ENCODE results near the gene MSANTD7. TPM values are rescaled to one million over a fixed set of nuclear protein-coding genes. Genes with fewer than 3 reads are reported as not detected.

The MSANTD7 gene
- total and polyA plus RNA-seq, 2 of the 13 experiments (the other 11 are each of a cell fraction or from before 2014, with no cell fraction given), result 3.7 to 16.7 TPM

GRCh38 chr10:14878266-14879123, 40.4 kb downstream of the MSANTD7 start, which contains the start of gene SUV39H2 (continued):
- TF ChIP-seq STAT6 (CRISPR knock-in tag; IDR thresholded peaks at IDR 0.05; ENCODE audit: borderline replicate concordance) (no peak), ZNF362 (CRISPR knock-in tag; IDR thresholded peaks at IDR 0.05; ENCODE audit: borderline replicate concordance) (peak; percentile 36; the same call in 1 of the 2 replicates), MYNN (CRISPR knock-in tag; IDR thresholded peaks at IDR 0.05; ENCODE audit: low read depth) (no peak), ZNF75D (CRISPR knock-in tag; IDR thresholded peaks at IDR 0.05; ENCODE audit: borderline replicate concordance) (peak; percentile 77; the same call in 1 of the 2 replicates), ZHX2 (IDR thresholded peaks at IDR 0.05; ENCODE audit: low read depth) (peak; percentile 44; the same call in 1 of the 2 replicates), ZHX2 (CRISPR knock-in tag; IDR thresholded peaks at IDR 0.05; ENCODE audit: borderline replicate concordance) (no peak; the same call in none of the 2 replicates), KLF15 (CRISPR knock-in tag; IDR thresholded peaks at IDR 0.05; ENCODE audit: borderline replicate concordance) (peak; percentile 28; the same call in 1 of the 2 replicates), ZNF350 (CRISPR knock-in tag; IDR thresholded peaks at IDR 0.05; ENCODE audit: borderline replicate concordance, low read depth) (no peak; the same call in 1 of the 2 replicates), ZBTB8A (CRISPR knock-in tag; IDR thresholded peaks at IDR 0.05; ENCODE audit: borderline replicate concordance, low read depth) (no peak), ATF7-NPFF (CRISPR knock-in tag; IDR thresholded peaks at IDR 0.05; ENCODE audit: low read depth) (peak; percentile 88), ZFY (CRISPR knock-in tag; IDR thresholded peaks at IDR 0.05) (peak; percentile 92), ZNF841 (CRISPR knock-in tag; IDR thresholded peaks at IDR 0.05; ENCODE audit: borderline replicate concordance) (0 out of 2 replicates have a peak, but pooled peaks have one; percentile 50), ZNF12 (CRISPR knock-in tag; IDR thresholded peaks at IDR 0.05) (peak; percentile 26; the same call in 1 of the 2 replicates), ZSCAN30 (CRISPR knock-in tag; IDR thresholded peaks at IDR 0.05) (no peak), ZNF550 (CRISPR knock-in tag; IDR thresholded peaks at IDR 0.05; ENCODE audit: borderline replicate concordance) (no peak), ETV6 (CRISPR knock-in tag; conservative IDR thresholded peaks at IDR 0.05) (no peak), TAF1 (CRISPR knock-in tag; IDR thresholded peaks at IDR 0.05) (peak; percentile 84), KDM5B (CRISPR knock-in tag; IDR thresholded peaks at IDR 0.05; ENCODE audit: borderline replicate concordance) (peak; percentile 78; the same call in 1 of the 2 replicates)
